Activated T-cell treated with anti-CD3 and anti-CD28 coated beads, Interleukin-2, amount 50 U/mL, for 72 hours (primary cell): Measurements from ENCODE around the gene BHLHA15. TPM values are rescaled to one million over a fixed set of nuclear protein-coding genes. Genes with fewer than 3 reads are reported as not detected.
A peak's percentile ranks its signal among the peaks of the same experiment; 100 is the strongest.

Source experiments
- ATAC-seq, 2 donors: fragments of 150-1000 bp; cut with Tn5 transposase; replicated peaks in 1 of 2; 2 replicates each; pipeline ENCODE4 v1.10.0; 2021; ENCODE audit warnings: moderate library complexity in 2 of 2, mild to moderate bottlenecking in 1 of 2
- DNase-seq, 2 donors: peaks; one replicate each; pipeline ENCODE4 v3.0.0; 2021 to 2022; ENCODE audit warnings: mixed read lengths in 1 of 2
- H3K27ac Mint-ChIP-seq: one replicate; pipeline ENCODE4 v1.8.0; 2022; ENCODE audit warnings: mild to moderate bottlenecking, moderate library complexity, mixed read lengths
- H3K27me3 Mint-ChIP-seq: one replicate; pipeline ENCODE4 v1.8.0; 2022; ENCODE audit warnings: low read depth, mixed read lengths
- H3K36me3 Mint-ChIP-seq, 2 donors: one replicate each; pipeline ENCODE4 v1.8.0; 2022; ENCODE audit warnings: mixed read lengths in 2 of 2, mild to moderate bottlenecking in 1 of 2; ENCODE audit not compliant: insufficient read depth in 2 of 2
- H3K4me1 Mint-ChIP-seq: one replicate; pipeline ENCODE4 v1.8.0; 2022; ENCODE audit warnings: low read depth, mixed read lengths
- H3K4me3 Mint-ChIP-seq, 2 donors: one replicate each; pipeline ENCODE4 v1.8.0; 2022; ENCODE audit warnings: mild to moderate bottlenecking in 2 of 2, mixed read lengths in 2 of 2, moderate library complexity in 2 of 2
- H3K9me3 Mint-ChIP-seq, 2 donors: one replicate each; pipeline ENCODE4 v1.8.0; 2022; ENCODE audit warnings: mixed read lengths in 2 of 2
- total RNA-seq, 2 donors: library from RNA; stranded (reverse); gene quantifications; one replicate each; pipeline ENCODE4 v1.2.3, GENCODE V29; 2022

Gene BHLHA15
- total RNA-seq, 2 donors from 2014 or later = 0.65 to 3.3 TPM

DNA sequence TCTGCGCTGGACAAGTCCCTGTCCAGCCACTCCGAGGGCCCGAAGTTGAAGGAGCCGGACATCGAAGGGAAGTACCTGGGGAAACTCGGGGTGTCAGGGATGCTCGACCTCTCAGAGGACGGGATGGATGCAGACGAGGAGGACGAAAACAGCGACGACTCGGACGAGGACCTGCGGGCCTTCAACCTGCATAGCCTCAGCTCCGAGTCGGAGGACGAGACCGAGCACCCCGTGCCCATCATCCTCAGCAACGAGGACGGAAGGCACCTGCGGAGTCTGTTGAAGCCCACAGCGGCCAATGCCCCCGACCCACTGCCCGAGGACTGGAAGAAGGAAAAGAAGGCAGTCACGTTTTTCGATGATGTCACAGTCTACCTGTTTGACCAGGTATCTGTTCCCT is 17.1 kb upstream of the BHLHA15 start:
- no peaks in the 10 kb centered on the region for H3K4me1 Mint-ChIP-seq
- DNase-seq = no peak
- peaks cover 0 to 1% of the 10 kb centered on the region in 2 donors for H3K9me3 Mint-ChIP-seq
- no peak overlapping the region for H3K4me3 Mint-ChIP-seq
- ATAC-seq = no peak
- H3K27ac Mint-ChIP-seq = no peak overlapping the region
- no peaks in the 10 kb centered on the region for H3K27me3 Mint-ChIP-seq
- H3K36me3 Mint-ChIP-seq = peaks cover 8 to 9% of the 10 kb centered on the region in 2 donors

DNA sequence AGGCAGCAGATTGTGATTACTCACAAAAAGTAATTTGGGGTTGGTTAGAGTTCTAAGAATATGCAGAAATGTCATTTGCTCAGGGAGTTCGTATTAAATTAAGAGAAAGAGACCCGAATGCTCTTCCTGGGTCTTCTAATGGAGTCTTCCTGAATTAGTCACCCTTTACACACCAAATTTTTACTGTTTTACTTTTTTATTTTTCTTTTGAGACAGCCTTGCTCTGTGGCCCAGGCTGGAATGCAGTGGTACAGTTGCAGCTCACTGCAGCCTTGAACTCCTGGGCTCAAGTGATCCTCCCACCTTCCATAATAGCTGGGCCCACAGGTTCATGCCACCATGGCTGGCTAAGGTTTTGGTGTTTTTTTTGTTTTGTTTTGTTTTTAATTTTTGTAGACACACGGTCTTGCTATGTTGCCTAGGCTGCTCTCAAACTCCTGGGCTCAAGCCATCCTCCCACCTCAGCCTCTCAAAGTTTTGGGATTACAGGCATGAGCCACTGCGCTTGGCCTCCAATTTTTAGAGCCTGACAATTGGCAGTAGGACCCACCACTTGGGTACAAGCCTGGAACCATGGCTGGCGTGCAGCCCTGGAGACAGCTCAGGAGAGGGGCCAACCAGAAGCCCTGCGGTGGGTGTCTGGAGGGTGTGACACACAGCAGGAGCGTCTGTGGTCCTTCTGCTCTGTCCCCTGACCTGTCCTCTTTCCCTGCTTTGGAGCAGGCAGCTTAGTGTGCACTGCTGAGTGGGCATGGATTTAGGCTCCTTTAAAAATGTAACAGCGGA is 16.4 kb upstream of the BHLHA15 start:
- H3K27me3 Mint-ChIP-seq = no peaks in the 10 kb centered on the region
- H3K4me1 Mint-ChIP-seq = peaks cover 6% of the 10 kb centered on the region
- ATAC-seq (no peak), DNase-seq (no peak)
- no peak overlapping the region for H3K27ac Mint-ChIP-seq
- H3K9me3 Mint-ChIP-seq = peaks cover 0 to 2% of the 10 kb centered on the region in 2 donors
- no peak overlapping the region for H3K4me3 Mint-ChIP-seq
- peaks cover 7 to 11% of the 10 kb centered on the region in 2 donors for H3K36me3 Mint-ChIP-seq

DNA sequence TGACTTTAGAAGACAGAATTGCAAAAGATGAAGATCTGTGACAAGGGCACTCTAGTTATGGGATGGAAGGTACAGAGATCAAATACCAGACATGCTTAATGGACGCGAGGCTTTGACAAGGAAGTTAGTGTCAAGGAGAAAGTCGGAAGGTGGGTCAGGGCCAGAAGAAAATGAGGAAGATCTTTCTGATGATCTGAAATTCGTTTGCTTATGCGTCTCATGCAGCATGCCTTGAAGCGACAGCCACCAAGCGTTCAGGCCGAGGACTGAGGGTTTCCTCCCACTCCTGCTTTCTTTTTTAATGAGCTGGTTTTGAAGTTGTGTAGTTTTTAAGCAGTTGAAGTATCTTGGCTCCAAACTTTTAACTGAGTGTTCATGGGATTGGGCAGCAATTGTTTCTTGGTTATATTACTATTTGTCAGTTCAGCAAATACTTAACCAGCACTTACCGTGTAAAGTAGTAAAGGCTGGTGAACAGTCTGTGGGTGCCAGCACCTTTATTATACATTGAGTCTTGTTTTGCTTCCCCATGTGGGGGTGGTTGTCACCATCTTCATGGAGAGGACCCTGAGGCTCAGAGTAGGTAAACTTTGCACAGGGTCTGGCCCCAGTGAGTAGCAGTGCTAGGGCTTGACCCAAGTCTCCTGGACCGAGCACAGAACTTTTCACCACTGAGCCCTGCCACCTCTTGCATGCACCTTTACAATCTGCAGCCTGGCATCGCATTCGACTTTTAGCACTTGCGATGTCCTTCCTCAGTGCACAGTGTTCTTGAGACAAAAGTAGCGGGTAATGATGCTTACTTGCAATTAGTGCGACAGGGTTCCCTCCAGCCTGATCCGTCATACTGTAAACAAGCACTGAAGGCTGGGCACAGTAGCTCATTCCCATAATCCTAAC is 14.3 kb upstream of the BHLHA15 start:
- Mint-ChIP-seq H3K4me3 (no peak overlapping the region), H3K36me3 (peaks cover 8 to 11% of the 10 kb centered on the region in 2 donors), H3K9me3 (peaks cover 0 to 2% of the 10 kb centered on the region in 2 donors), H3K27me3 (no peaks in the 10 kb centered on the region), H3K27ac (no peak overlapping the region), H3K4me1 (peaks cover 27% of the 10 kb centered on the region)
- ATAC-seq (no peak), DNase-seq (no peak)

DNA sequence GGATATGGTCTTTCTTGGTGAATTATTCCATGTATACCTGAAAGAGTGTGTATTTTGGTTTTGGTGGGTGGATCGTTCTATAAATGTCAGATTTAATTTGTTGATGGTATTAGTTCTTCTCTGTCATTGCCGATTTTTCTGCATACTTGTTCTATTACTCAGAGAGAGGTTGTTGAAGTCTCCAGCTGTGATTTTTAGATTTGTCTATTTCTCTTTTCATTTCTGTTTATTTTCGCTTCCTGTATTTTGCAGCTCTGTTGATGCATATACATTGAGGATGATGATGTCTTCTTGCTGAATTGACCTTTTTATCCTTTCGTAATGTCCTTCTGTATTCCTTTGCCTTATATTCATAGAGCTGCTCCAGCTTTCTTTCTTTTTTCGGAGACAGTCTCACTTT is 12.1 kb upstream of the BHLHA15 start:
- Mint-ChIP-seq H3K36me3 (peaks cover 8 to 11% of the 10 kb centered on the region in 2 donors), H3K4me1 (peaks cover 49% of the 10 kb centered on the region), H3K9me3 (peaks cover 0 to 2% of the 10 kb centered on the region in 2 donors), H3K27me3 (no peaks in the 10 kb centered on the region), H3K4me3 (no peak overlapping the region), H3K27ac (no peak overlapping the region)
- no peak for ATAC-seq
- no peak for DNase-seq

DNA sequence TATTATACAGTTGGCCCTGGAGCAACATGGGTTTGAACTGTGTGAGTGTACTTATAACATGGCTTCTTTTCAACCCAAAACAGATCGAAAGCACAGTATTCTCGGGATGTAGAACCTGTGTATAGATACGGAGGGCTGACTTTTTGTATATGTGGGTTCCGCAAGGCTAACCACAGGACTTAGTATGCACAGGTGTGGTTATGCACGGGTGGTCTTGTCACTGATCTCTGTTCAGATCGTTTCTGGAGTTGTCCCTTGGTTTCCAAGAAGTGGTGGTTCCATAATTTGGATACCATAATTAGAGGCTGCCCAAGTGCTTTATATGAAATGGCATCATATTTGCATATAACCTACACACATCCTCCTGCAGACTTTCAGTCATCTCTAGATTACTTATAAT is 10.9 kb upstream of the BHLHA15 start:
- peak; percentile 19 to 35 for ATAC-seq
- DNase-seq = no peak
- Mint-ChIP-seq H3K27me3 (no peaks in the 10 kb centered on the region), H3K36me3 (peaks cover 8 to 11% of the 10 kb centered on the region in 2 donors), H3K4me1 (peaks cover 50% of the 10 kb centered on the region), H3K27ac (peak overlapping the region; percentile 7), H3K4me3 (peak overlapping the region; percentile 10 to 20), H3K9me3 (peaks cover 0 to 2% of the 10 kb centered on the region in 2 donors)

DNA sequence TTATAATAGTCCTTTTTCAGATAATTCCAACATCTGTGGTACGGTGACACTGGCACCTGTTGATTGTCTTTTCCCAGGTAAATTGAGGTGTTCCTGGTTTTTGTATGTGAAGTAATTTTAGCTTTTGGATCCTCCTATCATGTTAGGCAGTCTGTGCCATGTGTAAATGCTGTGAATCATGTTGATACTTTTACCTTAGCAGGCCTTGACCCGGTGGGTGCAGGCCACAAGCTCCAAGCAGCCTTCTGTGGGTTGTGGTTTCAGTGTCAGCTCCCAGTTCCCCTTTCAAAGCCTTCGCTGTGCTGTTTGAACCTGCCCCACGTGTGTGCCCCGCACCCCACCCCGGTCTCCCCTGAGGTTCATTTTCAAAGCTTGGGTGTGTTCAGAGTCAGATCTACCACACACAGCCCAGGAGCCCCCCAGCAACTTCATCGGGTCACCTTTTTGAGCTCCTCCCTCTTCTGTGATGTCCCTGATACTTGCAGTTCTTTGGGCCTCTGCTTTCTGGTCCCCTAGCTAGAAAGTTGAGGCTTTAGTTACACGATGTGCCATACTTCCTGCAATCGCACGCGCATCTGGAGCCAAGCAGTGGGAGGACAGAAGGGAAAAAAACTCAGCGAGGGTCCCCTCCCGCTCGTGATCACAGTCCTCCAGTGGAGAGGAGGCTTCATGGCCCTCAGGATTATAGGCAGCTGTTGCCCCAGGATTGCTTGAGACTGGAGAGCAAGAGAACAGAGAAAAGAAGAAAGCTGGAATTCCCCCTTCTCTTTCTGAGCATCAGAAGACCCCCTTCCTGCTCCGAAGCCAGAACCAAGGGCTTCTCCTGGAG is 8.7 kb upstream of the BHLHA15 start:
- Mint-ChIP-seq H3K27ac (peak overlapping the region; percentile 90), H3K4me1 (peaks cover 50% of the 10 kb centered on the region), H3K27me3 (no peaks in the 10 kb centered on the region), H3K9me3 (peaks cover 0 to 2% of the 10 kb centered on the region in 2 donors), H3K4me3 (peak overlapping the region; percentile 64 to 82), H3K36me3 (peaks cover 8 to 11% of the 10 kb centered on the region in 2 donors)
- DNase-seq = peak; percentile 70 to 83
- peak; percentile 89 to 93 for ATAC-seq

DNA sequence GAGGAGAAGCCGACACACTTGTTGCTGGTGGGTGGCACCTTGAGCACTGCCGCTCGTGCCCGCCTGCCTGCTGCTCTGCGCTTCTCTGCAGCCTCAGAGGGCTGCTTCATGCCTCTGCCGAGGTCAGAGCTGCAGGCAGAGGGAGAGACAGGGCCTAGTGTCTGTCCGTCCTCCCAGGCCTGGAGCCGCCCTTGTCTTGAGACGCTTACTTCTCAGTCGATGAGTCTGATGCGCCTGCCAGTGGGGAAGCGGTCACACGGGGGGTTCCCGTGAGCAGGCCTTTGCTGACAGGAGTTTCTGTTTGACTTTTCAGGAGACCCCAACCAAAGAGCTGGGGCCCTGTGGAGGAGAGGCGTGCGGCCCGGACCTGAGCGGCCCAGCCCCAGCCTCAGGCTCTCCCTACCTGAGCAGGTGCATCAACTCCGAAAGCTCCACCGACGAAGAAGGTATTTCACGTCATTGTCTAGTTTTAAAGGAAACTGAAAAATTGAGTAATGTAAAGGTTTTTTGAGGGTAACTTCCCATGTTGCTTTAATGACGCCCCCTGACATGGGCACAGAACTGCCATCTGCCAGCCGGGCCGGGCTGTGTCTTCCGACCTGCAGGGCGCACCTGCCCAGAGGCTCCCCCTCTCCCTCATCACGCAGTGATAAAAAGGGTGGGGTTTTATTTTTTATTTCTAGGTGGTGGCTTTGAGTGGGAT is 7.8 kb upstream of the BHLHA15 start:
- no peaks in the 10 kb centered on the region for H3K27me3 Mint-ChIP-seq
- DNase-seq = peak in 1 of 2 donors; percentile 45
- H3K4me1 Mint-ChIP-seq = peaks cover 50% of the 10 kb centered on the region
- peaks cover 8% of the 10 kb centered on the region in 2 donors for H3K36me3 Mint-ChIP-seq
- H3K27ac Mint-ChIP-seq = no peak overlapping the region
- H3K4me3 Mint-ChIP-seq = peak overlapping the region; percentile 64 to 82
- peaks cover 0 to 2% of the 10 kb centered on the region in 2 donors for H3K9me3 Mint-ChIP-seq
- peak; percentile 22 to 25 for ATAC-seq

DNA sequence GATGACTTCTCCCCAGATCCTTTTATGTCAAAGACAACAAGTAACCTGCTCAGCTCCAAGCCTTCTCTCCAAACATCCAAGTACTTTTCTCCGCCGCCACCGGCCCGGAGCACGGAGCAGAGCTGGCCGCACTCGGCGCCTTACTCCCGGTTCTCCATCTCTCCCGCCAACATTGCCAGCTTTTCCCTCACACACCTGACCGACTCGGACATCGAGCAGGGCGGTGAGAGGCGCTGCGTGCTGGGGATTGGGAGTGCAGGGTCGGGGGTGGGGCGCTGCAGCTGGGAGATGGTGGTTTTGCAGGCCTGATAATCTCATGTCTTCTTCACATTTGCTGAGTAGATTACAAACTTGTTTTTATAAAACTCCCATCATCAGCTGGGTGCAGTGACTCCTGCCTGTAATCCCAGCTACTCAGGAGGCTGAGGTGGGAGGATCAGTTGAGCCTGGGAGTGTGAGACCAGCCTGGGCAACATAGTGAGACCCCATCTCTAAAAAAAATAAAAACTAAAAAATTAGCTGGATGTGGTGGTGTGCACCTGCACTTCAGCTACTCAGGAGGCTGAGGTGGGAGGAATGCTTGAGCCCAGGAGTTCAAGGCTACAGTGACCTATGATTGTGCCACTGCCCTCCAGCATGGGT is 7.2 kb upstream of the BHLHA15 start:
- ATAC-seq (no peak), DNase-seq (no peak)
- Mint-ChIP-seq H3K4me3 (peak overlapping the region; percentile 64 to 82), H3K9me3 (peaks cover 0 to 2% of the 10 kb centered on the region in 2 donors), H3K36me3 (peaks cover 5 to 6% of the 10 kb centered on the region in 2 donors), H3K27me3 (no peaks in the 10 kb centered on the region), H3K27ac (no peak overlapping the region), H3K4me1 (peaks cover 50% of the 10 kb centered on the region)

DNA sequence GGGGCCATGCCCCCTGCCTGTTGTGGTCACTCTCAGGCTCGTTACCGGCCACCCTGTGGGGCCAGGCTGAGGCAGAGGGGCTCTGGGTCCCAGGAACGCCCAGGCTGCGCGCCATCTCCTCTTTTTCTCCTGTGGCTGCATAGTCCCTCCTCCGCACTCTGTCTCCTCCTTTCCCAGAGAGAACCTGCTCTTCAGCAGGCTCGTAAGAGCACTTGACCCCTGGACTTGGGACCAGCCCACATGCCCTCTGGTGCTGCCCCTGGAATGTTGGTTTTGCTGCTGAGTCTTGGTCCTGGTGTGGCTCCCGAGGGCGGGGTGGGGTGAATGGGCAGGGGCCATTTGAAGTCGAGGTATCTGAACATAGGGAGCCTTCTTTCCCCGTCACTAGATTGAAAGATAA is 6.6 kb upstream of the BHLHA15 start:
- ATAC-seq = no peak
- Mint-ChIP-seq H3K27ac (no peak overlapping the region), H3K9me3 (no peaks in the 10 kb centered on the region), H3K4me3 (no peak overlapping the region), H3K27me3 (no peaks in the 10 kb centered on the region), H3K4me1 (peaks cover 46% of the 10 kb centered on the region), H3K36me3 (peaks cover 2 to 3% of the 10 kb centered on the region in 2 donors)
- no peak for DNase-seq

DNA sequence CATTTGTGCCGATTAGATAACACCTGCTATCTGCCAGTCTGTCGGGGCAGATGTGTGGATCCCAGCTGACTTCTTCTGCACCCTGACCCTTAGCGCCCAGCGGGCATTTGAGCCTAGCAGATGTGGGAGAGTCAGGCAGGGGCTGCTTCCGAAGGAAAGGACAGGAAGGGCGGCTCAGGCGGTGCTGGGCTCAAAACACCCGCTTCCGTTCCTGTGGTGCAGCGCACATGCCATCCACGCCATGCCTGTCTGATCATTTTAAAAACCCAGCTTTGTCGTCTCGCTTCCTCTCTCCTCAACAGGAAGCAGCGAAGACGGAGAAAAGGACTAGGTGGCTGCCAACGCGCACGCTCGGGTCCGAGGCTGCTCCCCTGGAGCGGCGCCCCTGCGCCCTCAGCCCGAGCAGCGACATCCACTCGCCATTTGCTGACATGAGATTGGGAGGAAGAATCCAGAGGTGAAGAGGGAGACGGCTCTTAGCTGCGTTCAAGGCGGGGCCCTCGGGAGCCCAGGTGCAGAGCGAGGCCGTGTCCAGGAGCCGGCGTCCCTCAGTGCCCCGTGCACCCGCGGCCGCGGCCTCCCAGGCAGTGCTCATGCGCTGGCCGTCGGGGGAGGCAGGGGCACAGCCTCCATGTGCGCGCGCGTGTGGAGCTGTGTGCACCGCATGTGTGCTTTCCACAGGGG is 5.9 kb upstream of the BHLHA15 start:
- H3K4me1 Mint-ChIP-seq = peaks cover 39% of the 10 kb centered on the region
- no peaks in the 10 kb centered on the region for H3K9me3 Mint-ChIP-seq
- no peaks in the 10 kb centered on the region for H3K36me3 Mint-ChIP-seq
- H3K4me3 Mint-ChIP-seq = no peak overlapping the region
- ATAC-seq (no peak), DNase-seq (no peak)
- H3K27me3 Mint-ChIP-seq = no peaks in the 10 kb centered on the region
- no peak overlapping the region for H3K27ac Mint-ChIP-seq

DNA sequence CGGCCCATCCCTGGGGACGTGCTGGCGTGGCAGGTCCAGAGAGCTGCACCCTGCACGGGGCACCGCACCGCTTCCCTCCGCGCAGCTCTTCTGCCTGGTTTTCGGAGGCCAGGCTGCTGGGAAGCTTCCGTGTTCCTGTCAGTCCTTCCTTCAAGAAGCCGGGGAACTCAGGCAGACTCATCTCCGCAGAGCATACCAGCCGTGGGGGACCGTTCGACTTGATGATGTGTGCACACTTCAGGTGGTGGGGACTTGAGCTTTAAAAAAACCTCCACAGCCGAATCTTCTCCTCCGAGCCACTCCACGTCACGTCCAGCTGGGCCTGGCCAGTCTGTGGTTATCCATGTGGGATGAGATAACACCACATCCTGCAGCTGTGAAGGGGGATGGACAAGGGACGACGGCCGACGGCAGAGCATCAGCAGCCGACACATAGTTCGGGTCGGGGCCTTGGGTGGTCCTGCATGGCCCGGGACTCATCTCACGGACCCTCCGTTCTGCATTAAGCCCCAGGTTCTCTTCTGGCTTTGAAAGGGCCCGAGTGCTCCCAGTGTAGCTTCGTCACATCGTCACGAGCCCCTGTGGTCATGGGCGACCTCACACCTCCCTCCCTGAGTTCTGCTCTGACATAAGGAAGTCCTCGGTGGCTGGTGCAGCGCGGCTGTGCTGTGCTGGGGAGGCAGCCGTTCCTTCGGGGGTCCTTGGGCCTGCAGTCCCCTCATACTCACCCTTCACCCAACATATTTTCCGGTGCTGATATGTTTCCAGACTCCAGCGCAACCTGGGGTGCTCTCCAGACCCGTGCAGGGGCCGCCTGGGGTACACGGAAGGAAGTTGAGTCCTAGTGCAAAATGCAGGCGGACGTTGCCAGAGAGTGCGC is 4.5 kb upstream of the BHLHA15 start:
- DNase-seq = no peak
- H3K27me3 Mint-ChIP-seq = no peaks in the 10 kb centered on the region
- no peaks in the 10 kb centered on the region for H3K9me3 Mint-ChIP-seq
- no peak for ATAC-seq
- no peaks in the 10 kb centered on the region for H3K36me3 Mint-ChIP-seq
- H3K4me3 Mint-ChIP-seq = no peak overlapping the region
- no peak overlapping the region for H3K27ac Mint-ChIP-seq
- peaks cover 26% of the 10 kb centered on the region for H3K4me1 Mint-ChIP-seq
